PC-3 (cell line): Measurements from ENCODE around the gene CPD. TPM values are rescaled to one million over a fixed set of nuclear protein-coding genes. Genes with fewer than 3 reads are reported as not detected.

Source experiments
- ATAC-seq: fragments of 200-7000 bp; cut with Tn5 transposase; 2 replicates; pipeline ENCODE4 v1.9.1; 2020; ENCODE audit warnings: mild to moderate bottlenecking, moderate library complexity
- BruUV-seq: library from RNA; stranded (reverse); fragments of 400-500 nt; replicated peaks from 2 replicates; lab custom pipeline; 2021; lab: Mats Ljungman, UMichigan
- CTCF ChIA-PET: fragments of 300-600 bp; sonication (Branson Sonifier 250); formaldehyde crosslinking; loops from one replicate; lab custom pipeline; 2022; ENCODE audit warnings: antibody characterized with exemption; lab: Charles Lee
- POLR2A ChIA-PET: fragments of 300-600 bp; sonication (Branson Sonifier 250); formaldehyde crosslinking; loops from one replicate; lab custom pipeline; 2022; ENCODE audit warnings: antibody characterized with exemption; ENCODE audit not compliant: unreplicated experiment; lab: Charles Lee
- DNase-seq: peaks from one replicate; pipeline ENCODE4 v3.0.0-alpha.2; 2015
- H2AFZ ChIP-seq: fragments of 300-600 bp; sonication (generic); 2 replicates; pipeline ENCODE4 v1.6.0; 2016; ENCODE audit warnings: antibody characterized with exemption, low read length
- H3F3A ChIP-seq: fragments of 300-600 bp; sonication (generic); one replicate; pipeline ENCODE4 v1.6.0; 2017; ENCODE audit warnings: antibody characterized with exemption, low read length, control low read depth, mild to moderate bottlenecking; ENCODE audit not compliant: unreplicated experiment
- H3K27ac ChIP-seq: fragments of 300-600 bp; sonication (generic); 2 replicates; pipeline ENCODE4 v1.5.1; 2016; ENCODE audit warnings: mild to moderate bottlenecking, low read length
- H3K27me3 ChIP-seq: fragments of 300-600 bp; sonication (generic); 2 replicates; pipeline ENCODE4 v1.6.1; 2016; ENCODE audit warnings: low read length, mixed read lengths
- H3K36me3 ChIP-seq: fragments of 300-600 bp; sonication (generic); 2 replicates; pipeline ENCODE4 v1.6.1; 2016; ENCODE audit warnings: low read depth, mixed run types, low read length, mixed read lengths
- H3K4me1 ChIP-seq: fragments of 300-600 bp; sonication (generic); 2 replicates; pipeline ENCODE4 v1.5.1; 2016; ENCODE audit warnings: low read length; ENCODE audit not compliant: insufficient read depth
- H3K4me2 ChIP-seq: fragments of 300-600 bp; sonication (generic); 2 replicates; pipeline ENCODE4 v1.6.0; 2016; ENCODE audit warnings: low read length
- H3K4me3 ChIP-seq: fragments of 300-600 bp; sonication (generic); 2 replicates; pipeline ENCODE4 v1.5.1; 2016; ENCODE audit warnings: mild to moderate bottlenecking, low read length, mixed read lengths
- H3K79me2 ChIP-seq: fragments of 300-600 bp; sonication (generic); 2 replicates; pipeline ENCODE4 v1.6.1; 2017; ENCODE audit warnings: low read length, mixed read lengths
- H3K9ac ChIP-seq: fragments of 300-600 bp; sonication (generic); 2 replicates; pipeline ENCODE4 v1.6.0; 2016; ENCODE audit warnings: mild to moderate bottlenecking, low read length
- H3K9me2 ChIP-seq: fragments of 300-600 bp; sonication (generic); replicated peaks from 2 replicates; pipeline ENCODE4 v1.6.1; 2016; ENCODE audit warnings: mixed run types, low read length, mixed read lengths
- H3K9me3 ChIP-seq: fragments of 300-600 bp; sonication (generic); 2 replicates; pipeline ENCODE4 v1.6.1; 2016; ENCODE audit warnings: low read length, mixed read lengths
- H4K20me1 ChIP-seq: fragments of 300-600 bp; sonication (generic); 2 replicates; pipeline ENCODE4 v1.6.1; 2016; ENCODE audit warnings: low read length, mixed read lengths
- CTCF ChIP-seq: fragments of 300-600 bp; sonication (generic); conservative IDR thresholded peaks from 2 replicates; pipeline ENCODE4 v1.5.1; 2017; ENCODE audit warnings: antibody characterized with exemption, low read depth, mild to moderate bottlenecking, low read length
- EZH2 ChIP-seq: fragments of 300-600 bp; sonication (generic); IDR thresholded peaks from one replicate; pipeline ENCODE4 v1.6.1; 2017; ENCODE audit warnings: antibody characterized with exemption, mild to moderate bottlenecking, low read length; ENCODE audit not compliant: unreplicated experiment
- EZH2phosphoT487 ChIP-seq: fragments of 300-600 bp; sonication (generic); IDR thresholded peaks from 2 replicates; pipeline ENCODE4 v1.6.1; 2018; ENCODE audit warnings: mild to moderate bottlenecking, antibody characterized with exemption, low read length, borderline replicate concordance
- intact Hi-C: fragments of 100-400 bp; cut with micrococcal nuclease; formaldehyde crosslinking; loops from 2 replicates; pipeline ENCODE4 v1.9.0; 2023
- total RNA-seq: library from RNA; depleted of rRNA; stranded (reverse); fragments of >200 nt; gene quantifications from 2 replicates; pipeline ENCODE4 v1.2.3, GENCODE V29; 2014

The CPD gene
- total RNA-seq, 1 experiment from 2014 or later: 30.9 TPM

- POLR2A ChIA-PET: no interaction called here
- no peaks in the 10 kb centered on the region for H3K79me2 ChIP-seq
- intact Hi-C loops: no loop called here
Observed at GRCh38 chr17:30503558-30503957, 124.8 kb downstream of the CPD start.

GRCh38 chr17:30505868-30506417, 127.2 kb downstream of the CPD start:
- CTCF ChIA-PET: no interaction called here
- H3K27me3 ChIP-seq: no peaks in the 10 kb centered on the region
- POLR2A ChIA-PET: no interaction called here
- intact Hi-C loops: no loop called here
- no peaks in the 10 kb centered on the region for H3K4me1 ChIP-seq
- H3K36me3 ChIP-seq: peaks cover 6% of the 10 kb centered on the region
- H3K4me2 ChIP-seq: no peak overlapping the region
- ATAC-seq: no peak
- H3K27ac ChIP-seq: no peak overlapping the region
- DNase-seq: no peak
- no peaks in the 10 kb centered on the region for H4K20me1 ChIP-seq
- H3F3A ChIP-seq: no peaks in the 10 kb centered on the region
- H3K9me3 ChIP-seq: no peaks in the 10 kb centered on the region
- no peak overlapping the region for H3K4me3 ChIP-seq
- no peaks in the 10 kb centered on the region for H3K9me2 ChIP-seq
- no peaks in the 10 kb centered on the region for H3K79me2 ChIP-seq
- TF ChIP-seq EZH2phosphoT487 (no peak), CTCF (no peak), EZH2 (no peak)
- BruUV-seq: no TSS peak
- no peak overlapping the region for H2AFZ ChIP-seq
- H3K9ac ChIP-seq: no peak overlapping the region

More at GRCh38 chr17:30503558-30503957, 124.8 kb downstream of the CPD start:
- TF ChIP-seq EZH2phosphoT487: no peak
- no peak for TF ChIP-seq EZH2
- no peak for TF ChIP-seq CTCF
- Histone ChIP-seq H3K27ac (no peak overlapping the region), H3K27me3 (no peaks in the 10 kb centered on the region), H4K20me1 (no peaks in the 10 kb centered on the region), H3K9me3 (no peaks in the 10 kb centered on the region), H3K36me3 (peaks cover 6% of the 10 kb centered on the region), H3F3A (no peaks in the 10 kb centered on the region), H3K9me2 (no peaks in the 10 kb centered on the region), H2AFZ (no peak overlapping the region), H3K4me2 (no peak overlapping the region), H3K9ac (no peak overlapping the region), H3K4me1 (no peaks in the 10 kb centered on the region), H3K4me3 (no peak overlapping the region)
- BruUV-seq: no TSS peak
- ATAC-seq: no peak
- CTCF ChIA-PET: no interaction called here
- DNase-seq: no peak

- no peaks in the 10 kb centered on the region for H4K20me1 ChIP-seq
- no peak overlapping the region for H3K27ac ChIP-seq
- H3K27me3 ChIP-seq: no peaks in the 10 kb centered on the region
- POLR2A ChIA-PET: no interaction called here
- intact Hi-C loops: no loop called here
- H3K9ac ChIP-seq: no peak overlapping the region
- CTCF ChIA-PET: no interaction called here
- DNase-seq (no peak), ATAC-seq (no peak)
- no peak overlapping the region for H2AFZ ChIP-seq
- H3K9me3 ChIP-seq: no peaks in the 10 kb centered on the region
- H3K4me1 ChIP-seq: no peaks in the 10 kb centered on the region
- H3K4me3 ChIP-seq: no peak overlapping the region
- H3K36me3 ChIP-seq: peaks cover 6% of the 10 kb centered on the region
- no peaks in the 10 kb centered on the region for H3K9me2 ChIP-seq
- H3K4me2 ChIP-seq: no peak overlapping the region
- no peaks in the 10 kb centered on the region for H3K79me2 ChIP-seq
- H3F3A ChIP-seq: no peaks in the 10 kb centered on the region
- no TSS peak for BruUV-seq
- TF ChIP-seq EZH2 (no peak), EZH2phosphoT487 (no peak), CTCF (no peak)
Observed at GRCh38 chr17:30506481-30506880, 127.8 kb downstream of the CPD start.
